Measurements from ENCODE around the gene ERBIN.

DNA sequence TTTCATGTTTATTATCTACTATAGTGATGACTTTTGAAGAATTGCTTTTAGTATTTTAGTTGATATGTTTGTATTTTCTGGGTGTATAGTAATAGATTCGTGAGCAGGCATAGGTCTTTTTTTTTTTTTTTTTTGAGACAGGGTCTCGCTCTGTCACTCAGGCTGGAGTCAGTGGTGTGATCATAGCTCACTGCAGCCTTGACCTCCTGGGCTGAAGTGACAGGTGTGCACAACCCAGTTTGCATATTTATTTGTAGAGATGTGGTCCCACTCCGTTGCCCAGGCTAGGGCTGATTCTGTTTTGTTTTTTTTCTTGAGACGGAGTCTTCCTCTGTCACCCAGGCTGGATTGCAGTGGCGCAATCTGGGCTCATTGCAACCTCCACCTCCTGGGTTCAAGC, 11.9 kb downstream of the ERBIN start:
- no peak for TF ChIP-seq ZNF274 (IDR thresholded peaks at IDR 0.05; ENCODE audit: low read depth, low read length)
- no peak for TF ChIP-seq YY1 (IDR thresholded peaks at IDR 0.05; ENCODE audit: insufficient read depth, insufficient read length)

All from NT2/D1 (cell line).